Skeletal muscle satellite cell (primary cell): Measurements from ENCODE around the gene RASAL2.
"Not testable (repeated sequence)": the region's sequence is repeated elsewhere in the genome, so short reads cannot be mapped to it uniquely, and the experiment has no call there.

ENCODE experiments used
- H3K27me3 ChIP-seq: 2 replicates; pipeline ENCODE4 v1.7.0; 2013; ENCODE audit warnings: low read length; ENCODE audit not compliant: control insufficient read depth, insufficient read depth
- H3K36me3 ChIP-seq: 2 replicates; pipeline ENCODE4 v1.7.0; 2013; ENCODE audit warnings: mild to moderate bottlenecking, control low read depth, low read length; ENCODE audit not compliant: insufficient read depth
- H3K4me1 ChIP-seq: 2 replicates; pipeline ENCODE4 v1.7.0; 2013; ENCODE audit warnings: low read length; ENCODE audit not compliant: control insufficient read depth, insufficient read depth
- H3K4me2 ChIP-seq: 2 replicates; pipeline ENCODE4 v1.7.0; 2013; ENCODE audit warnings: mild to moderate bottlenecking, low read length
- H3K4me3 ChIP-seq: 2 replicates; pipeline ENCODE4 v1.7.0; 2013; ENCODE audit warnings: low read length
- H3K9ac ChIP-seq: 2 replicates; pipeline ENCODE4 v1.7.0; 2013; ENCODE audit warnings: mild to moderate bottlenecking, low read depth, low read length, moderate library complexity
- H3K9me3 ChIP-seq: replicated peaks from 2 replicates; pipeline ENCODE4 v1.7.0; 2013; ENCODE audit warnings: mild to moderate bottlenecking, control low read depth, low read length

The RASAL2 gene

GRCh38 chr1:178076607-178077006 is 17.3 kb upstream of the RASAL2 start:
- Histone ChIP-seq H3K9me3 (no peaks in the 10 kb centered on the region), H3K9ac (no peak overlapping the region), H3K4me1 (no peaks in the 10 kb centered on the region), H3K36me3 (no peaks in the 10 kb centered on the region), H3K4me3 (no peak overlapping the region), H3K27me3 (no peaks in the 10 kb centered on the region), H3K4me2 (no peak overlapping the region)

GRCh38 chr1:178077917-178078316 is 16.0 kb upstream of the RASAL2 start:
- Histone ChIP-seq H3K36me3 (no peaks in the 10 kb centered on the region), H3K4me1 (no peaks in the 10 kb centered on the region), H3K27me3 (no peaks in the 10 kb centered on the region), H3K4me3 (no peak overlapping the region), H3K9ac (no peak overlapping the region), H3K9me3 (no peaks in the 10 kb centered on the region), H3K4me2 (no peak overlapping the region)

GRCh38 chr1:178086294-178086693 is 7.6 kb upstream of the RASAL2 start:
- Histone ChIP-seq H3K36me3 (no peaks in the 10 kb centered on the region), H3K9ac (peak overlapping the region; percentile 38), H3K4me2 (peak overlapping the region; percentile 27), H3K9me3 (no peaks in the 10 kb centered on the region), H3K4me3 (peak overlapping the region; percentile 5), H3K27me3 (no peaks in the 10 kb centered on the region), H3K4me1 (peaks cover 15% of the 10 kb centered on the region)

GRCh38 chr1:178086766-178087165 is 7.1 kb upstream of the RASAL2 start:
- H3K9ac ChIP-seq: peak overlapping the region; percentile 38
- H3K4me3 ChIP-seq: peak overlapping the region; percentile 5

GRCh38 chr1:178088651-178089050 is 5.3 kb upstream of the RASAL2 start:
- H3K9ac ChIP-seq: no peak overlapping the region
- no peak overlapping the region for H3K4me3 ChIP-seq
- H3K27me3 ChIP-seq: no peaks in the 10 kb centered on the region
- H3K4me1 ChIP-seq: peaks cover 30% of the 10 kb centered on the region
- H3K9me3 ChIP-seq: no peaks in the 10 kb centered on the region
- no peak overlapping the region for H3K4me2 ChIP-seq
- no peaks in the 10 kb centered on the region for H3K36me3 ChIP-seq

More at GRCh38 chr1:178086766-178087165, 7.1 kb upstream of the RASAL2 start:
- Histone ChIP-seq H3K4me2 (peak overlapping the region; percentile 27), H3K4me1 (peaks cover 17% of the 10 kb centered on the region), H3K27me3 (no peaks in the 10 kb centered on the region), H3K36me3 (no peaks in the 10 kb centered on the region), H3K9me3 (no peaks in the 10 kb centered on the region)

GRCh38 chr1:178091454-178091853 is 2.5 kb upstream of the RASAL2 start:
- H3K9ac ChIP-seq, H3K27me3 ChIP-seq, H3K4me3 ChIP-seq, H3K9me3 ChIP-seq, H3K4me2 ChIP-seq, H3K36me3 ChIP-seq: not testable (repeated sequence)
- H3K4me1 ChIP-seq: peaks cover 32% of the 10 kb centered on the region

GRCh38 chr1:178091986-178092745 is 1.7 kb upstream of the RASAL2 start:
- Histone ChIP-seq H3K9ac (peak overlapping the region; percentile 97), H3K27me3 (no peaks in the 10 kb centered on the region), H3K9me3 (no peaks in the 10 kb centered on the region), H3K4me3 (peak overlapping the region; percentile 96), H3K36me3 (no peaks in the 10 kb centered on the region), H3K4me2 (peak overlapping the region; percentile 94), H3K4me1 (peaks cover 31% of the 10 kb centered on the region)

- H3K27me3 ChIP-seq: no peaks in the 10 kb centered on the region
- peak overlapping the region; percentile 94 for H3K4me2 ChIP-seq
- H3K9me3 ChIP-seq: no peaks in the 10 kb centered on the region
- H3K36me3 ChIP-seq: no peaks in the 10 kb centered on the region
- H3K4me1 ChIP-seq: peaks cover 38% of the 10 kb centered on the region
- peak overlapping the region; percentile 97 for H3K9ac ChIP-seq
- H3K4me3 ChIP-seq: peak overlapping the region; percentile 96
Observed at GRCh38 chr1:178092878-178093493, 918 bp upstream of the RASAL2 start.

GRCh38 chr1:178093494-178093950 is 382 bp upstream of the RASAL2 start:
- H3K27me3 ChIP-seq: no peaks in the 10 kb centered on the region
- H3K4me1 ChIP-seq: peaks cover 43% of the 10 kb centered on the region
- H3K9ac ChIP-seq: peak overlapping the region; percentile 97
- no peaks in the 10 kb centered on the region for H3K36me3 ChIP-seq
- H3K4me2 ChIP-seq: peak overlapping the region; percentile 94
- H3K4me3 ChIP-seq: peak overlapping the region; percentile 96
- H3K9me3 ChIP-seq: no peaks in the 10 kb centered on the region

- peaks cover 43% of the 10 kb centered on the region for H3K4me1 ChIP-seq
- H3K9me3 ChIP-seq: no peaks in the 10 kb centered on the region
- no peaks in the 10 kb centered on the region for H3K27me3 ChIP-seq
- H3K9ac ChIP-seq: peak overlapping the region; percentile 97
- H3K36me3 ChIP-seq: no peaks in the 10 kb centered on the region
- peak overlapping the region; percentile 96 for H3K4me3 ChIP-seq
- H3K4me2 ChIP-seq: peak overlapping the region; percentile 77
Observed at GRCh38 chr1:178094739-178095645, 1.1 kb downstream of the RASAL2 start.

GRCh38 chr1:178096421-178096820 is 2.5 kb downstream of the RASAL2 start:
- Histone ChIP-seq H3K4me3 (peak overlapping the region; percentile 96), H3K36me3 (no peaks in the 10 kb centered on the region), H3K27me3 (no peaks in the 10 kb centered on the region), H3K9ac (peak overlapping the region; percentile 97), H3K4me2 (peak overlapping the region; percentile 77), H3K9me3 (no peaks in the 10 kb centered on the region), H3K4me1 (peaks cover 53% of the 10 kb centered on the region)
